HepG2 (cell line): ENCODE measurements around the gene MAP3K14. TPM values are rescaled to one million over a fixed set of nuclear protein-coding genes. Genes with fewer than 3 reads are reported as not detected.
A peak's percentile ranks its signal among the peaks of the same experiment; 100 is the strongest.

Source experiments
- ATAC-seq: fragments of 200-7000 bp; cut with Tn5 transposase; 3 replicates; pipeline ENCODE4 v1.9.1; 2020; ENCODE audit warnings: mild to moderate bottlenecking, moderate library complexity
- BruUV-seq: library from RNA; stranded (reverse); fragments of 400-500 nt; replicated peaks from 2 replicates; lab custom pipeline; 2021; lab: Mats Ljungman, UMichigan
- CTCF ChIA-PET: fragments of 300-600 bp; formaldehyde crosslinking; extraction: SDS; loops from one replicate; lab custom pipeline; 2021; ENCODE audit warnings: low total read pairs, inconsistent platforms, low intra/inter-chr PET ratio; lab: Yijun Ruan, JAX
- POLR2A ChIA-PET: fragments of 350-600 bp; sonication (Branson Sonifier 250); formaldehyde crosslinking; loops from one replicate; lab custom pipeline; 2020; ENCODE audit warnings: antibody characterized with exemption, inconsistent platforms; lab: Yijun Ruan, JAX
- DNase-seq: peaks from one replicate; pipeline ENCODE4 v3.0.0-alpha.2; 2015; ENCODE audit warnings: low spot score
- FAIRE-seq: peaks from 3 replicates; lab custom pipeline; 2011; peaks lifted over from hg19 to GRCh38; lab: Jason Lieb, UNC
- H2AFZ ChIP-seq: one replicate; pipeline ENCODE4 v1.6.1; 2011; ENCODE audit warnings: low read length, inconsistent platforms
- H3K27ac ChIP-seq: fragments of 300-600 bp; 3 replicates; pipeline ENCODE4 v1.8.0; 2011; ENCODE audit warnings: mixed run types, mild to moderate bottlenecking, mixed read lengths, low read length, inconsistent platforms; ENCODE audit not compliant: insufficient read depth; ENCODE audit errors: extremely low read length
- H3K27me3 ChIP-seq, 2 experiments: fragments of 200-600 bp in 1 of 2; 2 replicates in 1 of 2; 3 replicates in 1 of 2; pipeline versions ENCODE4 v1.6.0 to v1.8.0; 2011; ENCODE audit warnings: low read length in 2 of 2, mild to moderate bottlenecking in 2 of 2, moderate library complexity in 2 of 2, inconsistent platforms in 1 of 2; ENCODE audit not compliant: insufficient read depth in 2 of 2, control insufficient read depth in 1 of 2
- H3K36me3 ChIP-seq, 2 experiments: fragments of 200-600 bp in 1 of 2; replicated peaks in 1 of 2; 2 replicates in 1 of 2; 3 replicates in 1 of 2; pipeline versions ENCODE4 v1.5.1 to v1.8.0; 2011; ENCODE audit warnings: low read length in 2 of 2, inconsistent platforms in 1 of 2; ENCODE audit not compliant: insufficient read depth in 2 of 2, control insufficient read depth in 1 of 2
- H3K4me1 ChIP-seq: 2 replicates; pipeline ENCODE4 v1.5.1; 2012; ENCODE audit warnings: low read length, inconsistent platforms; ENCODE audit not compliant: insufficient read depth
- H3K4me2 ChIP-seq: 2 replicates; pipeline ENCODE4 v1.6.0; 2011; ENCODE audit warnings: low read depth, low read length, inconsistent platforms
- H3K4me3 ChIP-seq, 3 experiments: fragments of 200-600 bp in 1 of 3; sonication (generic), shearing (Covaris generic) in 1 of 3; replicated peaks in 1 of 3; 2 replicates each; pipeline ENCODE4 v1.5.1; 2011 to 2016; ENCODE audit warnings: low read length in 3 of 3, inconsistent platforms in 2 of 3, low read depth in 2 of 3, mild to moderate bottlenecking in 2 of 3, control low read depth in 1 of 3, mixed read lengths in 1 of 3; ENCODE audit not compliant: insufficient read depth in 1 of 3
- H3K79me2 ChIP-seq: one replicate; pipeline ENCODE4 v1.6.1; 2011; ENCODE audit warnings: low read length, inconsistent platforms; ENCODE audit not compliant: insufficient read depth
- H3K9ac ChIP-seq: 2 replicates; pipeline ENCODE4 v1.6.0; 2011; ENCODE audit warnings: mild to moderate bottlenecking, low read depth, low read length, inconsistent platforms; ENCODE audit not compliant: insufficient read depth
- H3K9me3 ChIP-seq: 2 replicates; pipeline ENCODE4 v1.5.1; 2012; ENCODE audit warnings: mild to moderate bottlenecking, low read length
- H4K20me1 ChIP-seq: 2 replicates; pipeline ENCODE4 v1.6.0; 2011; ENCODE audit warnings: inconsistent platforms, mild to moderate bottlenecking, low read length, moderate library complexity; ENCODE audit not compliant: insufficient read depth
- ISX ChIP-seq: sonication (generic); formaldehyde crosslinking; conservative IDR thresholded peaks from 2 replicates; pipeline ENCODE4 v1.5.0; 2020; ENCODE audit warnings: missing genetic modification reagents
- MEF2D ChIP-seq: sonication (generic); formaldehyde crosslinking; IDR thresholded peaks from 2 replicates; pipeline ENCODE4 v1.5.1; 2020; ENCODE audit warnings: mild to moderate bottlenecking, missing genetic modification reagents
- NBN ChIP-seq: fragments of 450-650 bp; conservative IDR thresholded peaks from 2 replicates; pipeline ENCODE4 v1.6.1; 2017
- NFKB2 ChIP-seq: sonication (generic); formaldehyde crosslinking; IDR thresholded peaks from 2 replicates; pipeline ENCODE4 v1.4.0; 2020; ENCODE audit warnings: missing genetic modification reagents, borderline replicate concordance
- NFRKB ChIP-seq: fragments of 450-650 bp; IDR thresholded peaks from 2 replicates; pipeline ENCODE4 v1.6.1; 2017
- PCBP2 ChIP-seq: fragments of 200-400 bp; formaldehyde crosslinking; optimal IDR thresholded peaks from 2 replicates; pipeline ENCODE3; 2018; ENCODE audit warnings: low read length, low read depth; ENCODE audit not compliant: poor library complexity, severe bottlenecking
- RXRA ChIP-seq: sonication (generic); formaldehyde crosslinking; IDR thresholded peaks from 2 replicates; pipeline ENCODE4 v1.5.1; 2020; ENCODE audit warnings: missing genetic modification reagents
- SAP130 ChIP-seq: IDR thresholded peaks from 2 replicates; pipeline ENCODE4 v1.6.1; 2016; ENCODE audit warnings: low read depth
- SKIL ChIP-seq: sonication (generic); formaldehyde crosslinking; IDR thresholded peaks from 2 replicates; pipeline ENCODE4 v1.8.0; 2022; ENCODE audit warnings: missing genetic modification reagents, mild to moderate bottlenecking, moderate library complexity, borderline replicate concordance
- SOX6 ChIP-seq, 2 experiments: fragments of 450-650 bp in 1 of 2; sonication (generic) in 1 of 2; formaldehyde crosslinking in 1 of 2; IDR thresholded peaks; 2 replicates each; pipeline versions ENCODE4 v1.4.0 to v1.6.1; 2017 to 2020; ENCODE audit warnings: antibody characterized with exemption in 1 of 2, mild to moderate bottlenecking in 1 of 2, missing genetic modification reagents in 1 of 2
- TEAD2 ChIP-seq: sonication (generic); formaldehyde crosslinking; IDR thresholded peaks from 2 replicates; pipeline ENCODE4 v1.9.0; 2021; ENCODE audit warnings: missing genetic modification reagents
- ZBTB3 ChIP-seq: sonication (generic); formaldehyde crosslinking; IDR thresholded peaks from 2 replicates; pipeline ENCODE4 v1.4.0; 2020; ENCODE audit warnings: low read depth, mild to moderate bottlenecking, moderate library complexity, missing genetic modification reagents, borderline replicate concordance
- ZNF17 ChIP-seq: sonication (generic); formaldehyde crosslinking; IDR thresholded peaks from 2 replicates; pipeline ENCODE4 v1.5.0; 2020; ENCODE audit warnings: mild to moderate bottlenecking, missing genetic modification reagents
- ZNF607 ChIP-seq: sonication (generic); formaldehyde crosslinking; IDR thresholded peaks from 2 replicates; pipeline ENCODE4 v1.5.1; 2020; ENCODE audit warnings: missing genetic modification reagents, mild to moderate bottlenecking, borderline replicate concordance
- ZNF646 ChIP-seq: sonication (generic); formaldehyde crosslinking; IDR thresholded peaks from 2 replicates; pipeline ENCODE4 v1.9.0; 2021; ENCODE audit warnings: mild to moderate bottlenecking, missing genetic modification reagents
- ZSCAN9 ChIP-seq: IDR thresholded peaks from 2 replicates; pipeline ENCODE4 v1.6.1; 2016; ENCODE audit warnings: borderline replicate concordance
- WGBS: methylation state at CpG from one replicate; pipeline ENCODE4 v1.1.6; 2017; ENCODE audit warnings: low lambda C conversion rate; 5-methylcytosine and 5-hydroxymethylcytosine counted together
- in situ Hi-C: cut with HindIII; loops from 2 replicates; pipeline ENCODE4 v1.10.0; 2017; ENCODE audit warnings: low pct_unique_long_range_greater_than_20kb; ENCODE audit not compliant: extremely low pct_ligation_motif_present
- intact Hi-C: fragments of 100-400 bp; cut with micrococcal nuclease; formaldehyde crosslinking; loops from one replicate; pipeline ENCODE4 v1.10.0; 2022; ENCODE audit not compliant: unreplicated experiment
- polyA plus RNA-seq, 8 experiments: library from polyadenylated mRNA; depleted of rRNA in 3 of 8; stranded (reverse) in 7 of 8; unstranded in 1 of 8; fragments of >200 nt; fragmentation: Illumina TruSeq in 4 of 8; extraction: Trizol in 4 of 8; gene quantifications; 2 replicates each; pipeline versions ENCODE4 v1.2.1 to v1.2.3, GENCODE V29; 2011 to 2016; ENCODE audit warnings: low read depth in 4 of 8, missing spikeins in 1 of 8, mixed read lengths in 1 of 8; ENCODE audit not compliant: insufficient read depth in 1 of 8
- total RNA-seq, 5 experiments: library from RNA; depleted of rRNA; stranded (reverse); fragments of >200 nt; fragmentation: Illumina TruSeq; extraction: Trizol; gene quantifications; 2 replicates each; pipeline ENCODE4 v1.2.3, GENCODE V29; 2016; ENCODE audit warnings: low read depth in 1 of 5

The MAP3K14 gene
- total and polyA plus RNA-seq, 2 of the 13 experiments (the other 11 are each of a cell fraction or from before 2014, with no cell fraction given) = 2.6 TPM

- Histone ChIP-seq H3K27ac (no peak overlapping the region), H2AFZ (no peak overlapping the region), H3K4me3 (peak overlapping the region; percentile 7 to 62 (median 19); a peak in 4 of 6 replicates), H3K27me3 (peaks cover 10 to 40% of the 10 kb centered on the region in 2 experiments; a peak in 4 of 5 replicates), H3K4me2 (peak overlapping the region; percentile 74), H3K36me3 (no peaks in the 10 kb centered on the region), H4K20me1 (no peaks in the 10 kb centered on the region), H3K9ac (peak overlapping the region; percentile 20; the same call in 1 of the 2 replicates), H3K79me2 (no peaks in the 10 kb centered on the region), H3K4me1 (peaks cover 71% of the 10 kb centered on the region), H3K9me3 (no peaks in the 10 kb centered on the region)
- 4% methylated on average over 15 of the region's 19 CpGs for WGBS
- no peak for FAIRE-seq
- CTCF ChIA-PET = interaction anchor here (0.9 to 1.0 kb wide), 2 partner anchors 10 to 93 kb away, joined by 3 to 4 read pairs; partner anchors contain the start of gene ACBD4
- intact Hi-C loops (no loop called here), in situ Hi-C loops (no loop called here)
- no TSS peak for BruUV-seq
- peak; percentile 56 for DNase-seq
- ATAC-seq = peak; percentile 3; the same call in 2 of the 3 replicates
- POLR2A ChIA-PET = interaction anchor here (0.6 to 6.0 kb wide), 11 partner anchors 10 to 88 kb away, joined by 3 to 66 read pairs (median 6); partner anchors contain the start of genes HEXIM1, HEXIM2 and MAP3K14
- TF ChIP-seq NFKB2 (CRISPR knock-in tag) (no peak), ZBTB3 (CRISPR knock-in tag) (no peak), MEF2D (CRISPR knock-in tag) (no peak), ISX (CRISPR knock-in tag) (no peak), SKIL (CRISPR knock-in tag) (0 out of 2 replicates have a peak, but pooled peaks have one; percentile 24), ZSCAN9 (CRISPR knock-in tag) (no peak), ZNF17 (CRISPR knock-in tag) (no peak), NFRKB (no peak), RXRA (0 out of 2 replicates have a peak, but pooled peaks have one; percentile 46), SAP130 (CRISPR knock-in tag) (peak; percentile 45; the same call in 1 of the 2 replicates), SOX6 (IDR thresholded peaks at IDR 0.05) (no peak), SOX6 (CRISPR knock-in tag; IDR thresholded peaks at IDR 0.05) (peak; percentile 47; the same call in 1 of the 2 replicates), TEAD2 (no peak), ZNF646 (CRISPR knock-in tag) (no peak), NBN (no peak), PCBP2 (no peak), ZNF607 (CRISPR knock-in tag) (no peak)
These were observed 87.9 kb downstream of the MAP3K14 start for GRCh38 chr17:45228763-45229539.
